Retinal pigment epithelial cell (primary cell): Measurements from ENCODE around the gene PRKCB.

Source experiments
- DNase-seq: peaks from one replicate; pipeline ENCODE4 v3.0.0-alpha.2; 2010; ENCODE audit warnings: low read depth
- H3K4me3 ChIP-seq: 2 replicates; pipeline ENCODE4 v1.5.1; 2011; ENCODE audit warnings: mild to moderate bottlenecking, low read length, control low read depth, moderate library complexity
- TF ChIP-seq, protein P1 (sequence below): conservative IDR thresholded peaks from 2 replicates; pipeline ENCODE4 v1.5.1; 2011; ENCODE audit warnings: low read depth, low read length, control low read depth, inconsistent platforms

PRKCB gene

DNA sequence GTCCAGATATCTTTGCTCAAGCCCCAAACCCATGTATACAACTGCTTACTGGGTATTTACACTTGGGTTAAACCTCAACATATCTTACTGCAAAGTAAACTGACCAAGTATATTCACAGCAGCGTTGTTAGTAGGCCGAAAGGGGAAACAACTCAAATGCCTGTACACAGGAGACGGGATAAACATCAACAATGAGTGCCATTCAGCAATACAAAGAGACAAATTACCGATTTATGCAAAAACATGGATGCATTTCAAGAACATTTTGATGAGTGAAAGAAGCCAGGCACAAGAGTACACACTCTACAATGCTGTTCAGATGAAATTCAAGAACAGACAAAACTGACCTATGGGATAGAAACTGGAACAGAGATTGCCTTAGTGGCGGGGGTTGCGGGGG is 284.0 kb downstream of the PRKCB start:
- TF ChIP-seq, protein P1, sequence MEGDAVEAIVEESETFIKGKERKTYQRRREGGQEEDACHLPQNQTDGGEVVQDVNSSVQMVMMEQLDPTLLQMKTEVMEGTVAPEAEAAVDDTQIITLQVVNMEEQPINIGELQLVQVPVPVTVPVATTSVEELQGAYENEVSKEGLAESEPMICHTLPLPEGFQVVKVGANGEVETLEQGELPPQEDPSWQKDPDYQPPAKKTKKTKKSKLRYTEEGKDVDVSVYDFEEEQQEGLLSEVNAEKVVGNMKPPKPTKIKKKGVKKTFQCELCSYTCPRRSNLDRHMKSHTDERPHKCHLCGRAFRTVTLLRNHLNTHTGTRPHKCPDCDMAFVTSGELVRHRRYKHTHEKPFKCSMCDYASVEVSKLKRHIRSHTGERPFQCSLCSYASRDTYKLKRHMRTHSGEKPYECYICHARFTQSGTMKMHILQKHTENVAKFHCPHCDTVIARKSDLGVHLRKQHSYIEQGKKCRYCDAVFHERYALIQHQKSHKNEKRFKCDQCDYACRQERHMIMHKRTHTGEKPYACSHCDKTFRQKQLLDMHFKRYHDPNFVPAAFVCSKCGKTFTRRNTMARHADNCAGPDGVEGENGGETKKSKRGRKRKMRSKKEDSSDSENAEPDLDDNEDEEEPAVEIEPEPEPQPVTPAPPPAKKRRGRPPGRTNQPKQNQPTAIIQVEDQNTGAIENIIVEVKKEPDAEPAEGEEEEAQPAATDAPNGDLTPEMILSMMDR: no peak
- H3K4me3 ChIP-seq: no peak overlapping the region
- DNase-seq: no peak

DNA sequence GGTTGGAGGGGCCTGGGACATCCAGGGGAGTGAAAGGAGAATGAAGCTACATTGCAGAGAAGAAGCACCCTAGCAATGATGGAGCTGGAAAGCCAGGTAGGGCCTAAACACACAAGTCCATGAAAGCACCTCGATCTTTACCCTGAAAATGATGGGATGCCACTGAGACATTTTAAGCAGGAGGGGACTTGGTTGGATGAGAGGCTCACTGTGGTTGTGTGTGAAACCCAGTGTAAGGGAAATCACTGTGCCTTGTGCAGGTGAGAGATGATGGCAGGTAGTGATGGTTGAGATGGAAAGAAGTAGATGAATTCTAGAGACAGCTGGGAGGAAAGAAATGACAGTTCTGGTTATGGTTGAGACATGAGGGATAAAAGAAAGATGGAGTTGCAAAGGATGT is 287.5 kb downstream of the PRKCB start:
- no peak overlapping the region for H3K4me3 ChIP-seq
- TF ChIP-seq, protein P1: no peak
- no peak for DNase-seq

DNA sequence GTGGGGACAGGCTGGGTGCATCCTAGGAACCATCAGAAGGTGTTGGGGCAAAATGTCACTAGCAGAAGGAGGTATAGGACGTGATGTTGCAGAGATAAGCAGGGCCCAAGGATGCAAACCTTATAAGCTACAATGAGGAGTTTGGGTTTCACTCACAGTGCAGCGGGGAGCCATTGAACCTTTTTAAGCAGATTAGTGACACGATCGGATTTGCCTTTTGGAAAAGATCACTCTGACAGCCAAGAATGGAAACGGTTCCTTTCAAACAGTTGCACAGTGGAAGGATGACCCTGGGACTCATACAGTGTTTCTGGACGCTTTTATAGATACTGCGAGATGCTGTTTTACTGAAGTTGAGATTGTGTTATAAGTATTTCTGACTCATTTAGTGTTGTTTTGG is 288.5 kb downstream of the PRKCB start:
- TF ChIP-seq, protein P1: no peak
- no peak for DNase-seq
- H3K4me3 ChIP-seq: no peak overlapping the region

DNA sequence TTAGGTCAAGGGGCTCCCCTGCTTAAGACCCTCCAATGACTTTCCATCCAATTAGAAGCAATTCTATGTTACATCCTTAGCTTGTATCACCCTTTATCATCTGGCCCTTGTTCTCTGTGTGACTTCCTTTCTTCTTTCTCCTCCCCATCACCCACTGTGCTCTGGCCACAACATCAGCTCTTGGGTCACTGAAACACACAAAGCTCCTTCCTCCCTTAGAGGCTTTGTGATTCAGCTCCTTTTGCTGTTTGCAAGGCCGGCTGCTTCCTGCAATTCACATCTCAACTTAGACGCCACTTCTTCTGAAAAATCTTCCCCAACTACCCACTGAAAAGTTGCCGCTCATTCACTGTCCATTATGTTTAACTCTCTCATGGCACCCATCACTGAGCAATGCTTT is 289.4 kb downstream of the PRKCB start:
- no peak overlapping the region for H3K4me3 ChIP-seq
- no peak for DNase-seq
- TF ChIP-seq, protein P1: no peak

DNA sequence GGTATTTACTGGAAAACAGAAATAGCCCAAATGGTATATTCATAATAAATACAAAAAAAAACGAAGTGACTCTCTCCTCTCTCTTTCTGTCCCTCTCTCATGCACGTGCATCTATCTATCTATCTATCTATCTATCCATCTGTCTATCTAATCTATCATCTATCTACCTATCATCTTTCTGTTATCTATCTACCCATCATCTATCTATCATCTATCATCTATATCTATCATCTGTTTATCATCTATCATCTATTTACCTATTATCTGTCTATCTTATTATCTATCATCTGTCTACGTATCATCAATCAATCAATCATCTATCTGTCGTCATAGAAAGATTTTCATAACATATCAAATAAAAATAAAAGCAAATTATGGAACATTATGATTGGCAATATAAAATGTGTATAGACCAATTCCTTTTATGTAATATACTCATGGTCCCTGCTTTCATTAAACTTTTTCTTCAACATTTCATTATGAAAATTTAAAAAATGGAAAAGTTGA is 293.7 kb downstream of the PRKCB start:
- no peak for DNase-seq
- TF ChIP-seq, protein P1: no peak

DNA sequence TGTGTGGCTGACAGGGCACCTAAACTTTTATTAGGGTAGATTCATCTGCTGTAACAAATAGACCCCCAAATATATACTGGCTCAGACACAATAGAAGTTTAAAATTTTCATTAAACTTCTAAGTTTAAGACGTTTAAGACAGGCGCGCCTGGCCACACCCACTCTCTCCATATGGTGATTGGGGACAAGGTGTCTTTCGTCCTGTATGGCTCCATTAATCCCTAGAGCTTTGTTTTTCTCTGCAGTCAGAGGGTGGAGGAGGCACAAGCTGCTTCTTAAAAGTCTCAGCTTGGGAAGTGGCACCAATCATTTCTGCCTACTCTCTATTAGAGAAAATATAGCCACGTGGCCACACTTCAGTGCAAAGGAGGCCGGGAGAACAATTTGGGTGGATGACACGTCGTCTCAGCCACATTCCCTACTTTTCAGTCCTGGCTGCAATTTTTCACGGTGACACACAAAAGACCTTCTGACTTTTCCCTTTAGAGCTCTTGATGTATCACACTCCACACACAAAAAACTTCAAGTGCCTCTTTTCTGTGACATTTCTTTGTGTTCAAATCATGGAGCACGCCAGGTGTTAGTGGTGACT is 294.8 kb downstream of the PRKCB start:
- TF ChIP-seq, protein P1: no peak

More for the DNA sequence above, 293.7 kb downstream of the PRKCB start:
- no peak overlapping the region for H3K4me3 ChIP-seq

DNA sequence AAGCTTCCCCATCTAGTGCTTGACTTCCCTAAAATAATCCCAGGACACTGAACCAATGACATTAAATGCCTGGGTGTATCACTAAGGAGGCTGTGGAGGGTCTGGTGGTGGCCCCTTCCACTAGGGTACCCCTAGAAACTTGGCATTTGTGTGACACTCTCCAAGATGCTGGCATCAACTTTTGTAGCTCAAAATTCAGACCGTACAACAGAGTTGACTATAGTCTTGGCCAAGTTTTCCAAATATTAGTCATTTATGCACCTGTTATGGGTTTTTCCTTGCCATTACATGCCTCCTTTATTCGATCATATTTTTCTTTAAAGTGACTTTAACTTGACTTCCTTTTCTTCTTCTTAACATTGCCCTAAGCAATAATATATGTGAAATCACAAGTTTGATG is 295.5 kb downstream of the PRKCB start:
- TF ChIP-seq, protein P1: no peak
- H3K4me3 ChIP-seq: no peak overlapping the region
- DNase-seq: no peak

More for the DNA sequence above, 294.8 kb downstream of the PRKCB start:
- H3K4me3 ChIP-seq: no peak overlapping the region
- no peak for DNase-seq
